ENCODE measurements around the gene RAB3B. TPM values are rescaled to one million over a fixed set of nuclear protein-coding genes. Genes with fewer than 3 reads are reported as not detected.
A peak's percentile ranks its signal among the peaks of the same experiment; 100 is the strongest.

Gene RAB3B, protein sequence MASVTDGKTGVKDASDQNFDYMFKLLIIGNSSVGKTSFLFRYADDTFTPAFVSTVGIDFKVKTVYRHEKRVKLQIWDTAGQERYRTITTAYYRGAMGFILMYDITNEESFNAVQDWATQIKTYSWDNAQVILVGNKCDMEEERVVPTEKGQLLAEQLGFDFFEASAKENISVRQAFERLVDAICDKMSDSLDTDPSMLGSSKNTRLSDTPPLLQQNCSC
- total RNA-seq: 1 to 10 TPM; 1.8 to 4.5 (median 3.4) TPM

DNA sequence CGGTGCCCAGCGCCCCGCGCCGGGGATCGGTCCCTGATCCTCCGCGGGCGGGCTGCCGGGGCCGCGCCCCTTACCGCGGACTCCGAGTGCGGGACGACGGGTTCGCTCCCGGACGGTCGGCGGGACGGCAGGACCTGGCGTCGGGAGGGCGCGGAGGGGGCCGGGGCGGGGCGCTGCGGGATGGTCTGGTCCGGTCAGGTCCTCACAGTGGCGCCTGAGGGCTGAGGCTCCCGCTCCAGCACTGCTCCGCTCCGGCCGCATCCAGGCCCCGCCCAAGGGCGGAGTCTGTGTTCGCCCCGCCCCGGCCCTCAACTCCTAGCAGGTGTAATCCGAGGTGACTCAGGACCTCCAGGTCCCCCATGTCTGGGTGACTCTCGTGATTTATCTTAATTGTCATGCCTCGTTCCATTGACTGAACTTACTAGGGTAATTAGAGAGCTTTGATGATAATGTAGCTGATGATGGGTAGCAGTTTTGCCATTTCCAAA, at the start of gene RAB3B:
TSS of gene RAB3B (minus strand) at position 223 of the 488 bp plus-strand sequence. CDS start 13,583 bp downstream, outside the sequence.
- Histone ChIP-seq H3K36me3 (no peaks in the 10 kb centered on the region), H3K27me3 (peaks cover 49% of the 10 kb centered on the region), H3K4me1 (peaks cover 0 to 6% (median 4%) of the 10 kb centered on the region in 4 donors), H3K9me3 (no peaks in the 10 kb centered on the region), H3K4me3 (peak within 1 kb of the TSS; percentile 23 to 53 (median 40)), H3K27ac (no peak within 1 kb of the TSS)
- in situ Hi-C loops (cut with MboI; ENCODE audit: low pct_ligation_motif_present in 1 of 4, low pct_unique_long_range_greater_than_20kb in 1 of 4, low sequenced_read_pairs in 3 of 4) (loop anchor here in 2 of 4 donors (10.0 kb wide), 1 partner anchor 86 kb away; no protein-coding TSS in a partner anchor), intact Hi-C loops (cut with DNase I; ENCODE audit: low total_unique reads) (no loop called here)
- 1% methylated on average over 37 of the region's 46 CpGs; no CpG with 5 or more reads in 1 of the 2 donors for WGBS, 2 donors (ENCODE audit: low coverage in 1 of 2)
- TF ChIP-seq, protein P1, sequence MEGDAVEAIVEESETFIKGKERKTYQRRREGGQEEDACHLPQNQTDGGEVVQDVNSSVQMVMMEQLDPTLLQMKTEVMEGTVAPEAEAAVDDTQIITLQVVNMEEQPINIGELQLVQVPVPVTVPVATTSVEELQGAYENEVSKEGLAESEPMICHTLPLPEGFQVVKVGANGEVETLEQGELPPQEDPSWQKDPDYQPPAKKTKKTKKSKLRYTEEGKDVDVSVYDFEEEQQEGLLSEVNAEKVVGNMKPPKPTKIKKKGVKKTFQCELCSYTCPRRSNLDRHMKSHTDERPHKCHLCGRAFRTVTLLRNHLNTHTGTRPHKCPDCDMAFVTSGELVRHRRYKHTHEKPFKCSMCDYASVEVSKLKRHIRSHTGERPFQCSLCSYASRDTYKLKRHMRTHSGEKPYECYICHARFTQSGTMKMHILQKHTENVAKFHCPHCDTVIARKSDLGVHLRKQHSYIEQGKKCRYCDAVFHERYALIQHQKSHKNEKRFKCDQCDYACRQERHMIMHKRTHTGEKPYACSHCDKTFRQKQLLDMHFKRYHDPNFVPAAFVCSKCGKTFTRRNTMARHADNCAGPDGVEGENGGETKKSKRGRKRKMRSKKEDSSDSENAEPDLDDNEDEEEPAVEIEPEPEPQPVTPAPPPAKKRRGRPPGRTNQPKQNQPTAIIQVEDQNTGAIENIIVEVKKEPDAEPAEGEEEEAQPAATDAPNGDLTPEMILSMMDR (IDR thresholded peaks at IDR 0.05): no peak
- TF ChIP-seq POLR2A (IDR thresholded peaks at IDR 0.05): no peak
- peak; percentile 81 for DNase-seq

DNA sequence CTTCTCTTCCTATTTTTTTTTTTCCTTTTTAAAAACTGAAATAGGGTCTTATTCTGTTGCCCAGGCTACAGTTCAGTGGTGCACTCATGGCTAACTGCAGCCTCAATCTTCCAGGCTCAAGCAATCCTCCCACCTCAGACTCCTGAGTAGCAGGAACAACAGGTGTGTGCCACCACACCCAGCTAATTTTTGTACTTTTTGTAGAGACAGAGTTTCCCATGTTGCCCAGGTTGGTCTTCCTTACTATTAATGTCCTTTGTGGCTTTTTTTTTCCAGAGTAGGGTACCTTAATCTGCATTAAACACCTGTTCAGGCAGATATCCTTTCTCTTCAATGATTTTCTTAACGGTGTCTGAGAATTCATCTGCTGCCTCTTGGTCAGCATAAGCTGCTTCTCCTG, 47.4 kb upstream of the RAB3B start:
- H3K4me1 ChIP-seq: peaks cover 0 to 17% (median 10%) of the 10 kb centered on the region in 4 donors
- H3K4me3 ChIP-seq: no peak overlapping the region
- whole genome bisulfite sequencing, 2 donors (ENCODE audit: low coverage in 1 of 2): 62 to 88% methylated on average over 1 of the region's 1 CpG
- H3K27ac ChIP-seq: peak overlapping the region in 3 of 4 donors; percentile 17 to 46 (median 33)
- H3K36me3 ChIP-seq: peaks cover 0 to 17% (median 5%) of the 10 kb centered on the region in 4 donors
- H3K9me3 ChIP-seq: no peaks in the 10 kb centered on the region
- TF ChIP-seq POLR2A (IDR thresholded peaks at IDR 0.05) (no peak), POLR2AphosphoS5 (IDR thresholded peaks at IDR 0.05) (no peak), EP300 (IDR thresholded peaks at IDR 0.05; ENCODE audit: low read depth) (no peak)
- TF ChIP-seq, protein P1 (IDR thresholded peaks at IDR 0.05): no peak
- H3K27me3 ChIP-seq: no peaks in the 10 kb centered on the region
- in situ Hi-C loops (cut with MboI; ENCODE audit: low pct_ligation_motif_present in 1 of 4, low pct_unique_long_range_greater_than_20kb in 1 of 4, low sequenced_read_pairs in 3 of 4): no loop called here
- no peak for DNase-seq
- intact Hi-C loops (cut with DNase I; ENCODE audit: low total_unique reads): no loop called here

DNA sequence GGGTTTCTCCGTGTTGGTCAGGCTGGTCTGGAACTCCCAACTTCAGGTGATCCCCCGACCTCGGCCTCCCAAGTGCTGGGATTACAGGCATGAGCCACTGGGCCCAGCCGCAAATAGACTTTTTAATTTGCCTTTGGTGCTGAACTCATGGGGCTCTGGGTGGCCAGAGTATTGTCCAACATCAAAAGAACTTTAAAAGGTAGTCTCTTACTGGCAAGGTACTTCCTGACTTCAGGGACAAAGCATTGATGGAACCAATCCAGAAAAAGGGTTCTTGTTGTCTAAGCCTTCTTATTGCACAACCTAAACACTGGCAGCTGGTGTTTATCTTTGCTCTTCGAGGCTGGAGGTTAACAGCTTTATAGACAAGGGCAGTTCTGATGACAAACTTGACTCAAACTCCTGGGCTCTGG, 46.9 kb upstream of the RAB3B start:
- H3K9me3 ChIP-seq: no peaks in the 10 kb centered on the region
- H3K36me3 ChIP-seq: peaks cover 0 to 17% (median 5%) of the 10 kb centered on the region in 4 donors
- TF ChIP-seq EP300 (IDR thresholded peaks at IDR 0.05; ENCODE audit: low read depth) (no peak), POLR2A (IDR thresholded peaks at IDR 0.05) (no peak), POLR2AphosphoS5 (IDR thresholded peaks at IDR 0.05) (peak in 1 of 3 donors; percentile 37)
- TF ChIP-seq, protein P1 (IDR thresholded peaks at IDR 0.05): no peak
- intact Hi-C loops (cut with DNase I; ENCODE audit: low total_unique reads) (no loop called here), in situ Hi-C loops (cut with MboI; ENCODE audit: low pct_ligation_motif_present in 1 of 4, low pct_unique_long_range_greater_than_20kb in 1 of 4, low sequenced_read_pairs in 3 of 4) (no loop called here)
- H3K4me1 ChIP-seq: peaks cover 0 to 19% (median 13%) of the 10 kb centered on the region in 4 donors
- no peak overlapping the region for H3K4me3 ChIP-seq
- peak overlapping the region in 3 of 4 donors; percentile 17 to 46 (median 33) for H3K27ac ChIP-seq
- peak; percentile 19 for DNase-seq
- no peaks in the 10 kb centered on the region for H3K27me3 ChIP-seq
- 74% methylated on average over 5 of the region's 5 CpGs; no CpG with 5 or more reads in 1 of the 2 donors for WGBS, 2 donors (ENCODE audit: low coverage in 1 of 2)

DNA sequence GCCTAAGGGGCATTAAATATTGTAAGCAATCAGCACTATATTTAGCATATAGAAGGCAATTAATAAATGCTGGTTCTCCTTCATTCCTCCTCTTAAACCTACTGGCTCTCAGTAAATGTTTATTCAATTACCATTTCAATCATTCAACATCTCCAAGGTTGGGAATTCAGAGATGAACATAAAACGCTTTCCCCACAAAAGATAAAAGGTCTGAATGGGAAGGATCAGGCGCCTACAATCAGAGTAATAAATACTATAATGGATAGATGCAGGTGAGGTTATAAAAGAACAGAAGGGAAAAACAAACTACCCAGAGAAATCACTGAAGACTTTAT, 43.5 kb upstream of the RAB3B start:
- no peaks in the 10 kb centered on the region for H3K9me3 ChIP-seq
- peak overlapping the region in 3 of 4 donors; percentile 55 to 77 (median 75) for H3K4me3 ChIP-seq
- H3K4me1 ChIP-seq: peaks cover 20 to 51% (median 33%) of the 10 kb centered on the region in 4 donors

More for the DNA sequence above, 43.5 kb upstream of the RAB3B start:
- WGBS, 2 donors (ENCODE audit: low coverage in 1 of 2): 62 to 88% methylated on average over 2 of the region's 2 CpGs
- intact Hi-C loops (cut with DNase I; ENCODE audit: low total_unique reads): no loop called here
- TF ChIP-seq POLR2AphosphoS5 (IDR thresholded peaks at IDR 0.05) (no peak), POLR2A (IDR thresholded peaks at IDR 0.05) (no peak), EP300 (IDR thresholded peaks at IDR 0.05; ENCODE audit: low read depth) (no peak)
- TF ChIP-seq, protein P1 (IDR thresholded peaks at IDR 0.05): no peak
- DNase-seq: no peak
- H3K36me3 ChIP-seq: peaks cover 0 to under 1% (median 0%) of the 10 kb centered on the region in 4 donors
- in situ Hi-C loops (cut with MboI; ENCODE audit: low pct_ligation_motif_present in 1 of 4, low pct_unique_long_range_greater_than_20kb in 1 of 4, low sequenced_read_pairs in 3 of 4): no loop called here
- no peaks in the 10 kb centered on the region for H3K27me3 ChIP-seq
- peak overlapping the region; percentile 88 to 97 (median 92) for H3K27ac ChIP-seq

Data from transverse colon (tissue), 4 donors.